Measurements from ENCODE around the gene UBR2. TPM values are rescaled to one million over a fixed set of nuclear protein-coding genes. Genes with fewer than 3 reads are reported as not detected.

UBR2 gene
- 5.7 to 7.4 TPM (median 6.5 TPM) in 5 replicates for total RNA-seq (2022; extraction: Qiagen RNA extraction)

GRCh38 chr6:42563697-42564505 is at the start of gene UBR2:
Gene UBR2 (plus strand): TSS chr6:42564029. CDS start chr6:42564320, 291 bp downstream.

DNA sequence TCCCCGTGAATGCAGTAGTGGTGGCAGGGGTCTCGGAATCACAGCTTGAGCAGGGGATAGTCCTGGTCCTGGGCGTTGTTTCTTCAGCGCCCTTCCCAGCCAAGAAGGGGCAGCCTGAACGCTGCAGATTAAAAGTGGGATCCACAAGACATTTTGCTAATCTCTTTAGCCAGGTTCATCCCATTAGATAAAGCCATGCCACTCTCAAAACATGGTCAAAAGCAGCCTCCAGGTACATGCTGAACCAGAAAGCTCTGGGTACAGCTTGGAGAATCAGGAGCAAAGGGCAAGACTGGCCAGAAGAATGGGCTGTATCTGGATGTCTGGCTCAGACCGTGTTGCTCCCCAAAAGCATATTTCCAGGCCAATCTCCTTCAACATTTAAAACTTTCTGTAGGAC is 158.7 kb downstream of the UBR2 start, which contains the start of gene PRPH2:
Gene PRPH2, minus strand, starts transcription at position 101 of the 400 bp plus-strand sequence. CDS start 263 bp downstream, outside the sequence.

Other genes with a start within 250 kb of the UBR2 start
- 5.9 to 8.4 TPM (median 7.7 TPM) in 5 replicates for gene TRERF1, start 112.1 kb upstream of the UBR2 start, total RNA-seq (2022; extraction: Qiagen RNA extraction)
- gene PRPH2, start 158.6 kb downstream of the UBR2 start, total RNA-seq (2022; extraction: Qiagen RNA extraction) = not detected in 5 replicates
- 16.7 to 18.8 TPM (median 17.7 TPM) in 5 replicates for gene TBCC, start 182.1 kb downstream of the UBR2 start, total RNA-seq (2022; extraction: Qiagen RNA extraction)
- 2.6 to 3.3 TPM (median 3.0 TPM) in 5 replicates for gene BICRAL, start 218.0 kb downstream of the UBR2 start, total RNA-seq (2022; extraction: Qiagen RNA extraction)

All from A549 treated with CORT108297 at 1 μM for 4 hours (cell line).